GM23338 (cell line): ENCODE data around the gene NPSR1. TPM values are rescaled to one million over a fixed set of nuclear protein-coding genes. Genes with fewer than 3 reads are reported as not detected.

Experiments used
- ATAC-seq: fragments of 200-7000 bp; cut with Tn5 transposase; 3 replicates; pipeline ENCODE4 v1.9.1; 2020
- DNase-seq: peaks from one replicate; pipeline ENCODE4 v3.0.0-alpha.2; 2015; ENCODE audit warnings: low spot score
- H2AFZ ChIP-seq: fragments of 200-600 bp; sonication (generic); 2 replicates; pipeline ENCODE4 v1.8.0; 2016; ENCODE audit warnings: antibody characterized with exemption, mild to moderate bottlenecking, moderate library complexity
- H3F3A ChIP-seq: fragments of 200-600 bp; sonication (generic); replicated peaks from 2 replicates; pipeline ENCODE4 v1.8.0; 2017; ENCODE audit warnings: antibody characterized with exemption, mixed run types, low read depth
- H3K27ac ChIP-seq: fragments of 200-600 bp; sonication (generic); 2 replicates; pipeline ENCODE4 v1.6.1; 2016; ENCODE audit warnings: low read depth
- H3K27me3 ChIP-seq: fragments of 200-600 bp; sonication (generic); 2 replicates; pipeline ENCODE4 v1.8.0; 2016; ENCODE audit warnings: mild to moderate bottlenecking, mixed run types, moderate library complexity; ENCODE audit not compliant: insufficient read depth
- H3K36me3 ChIP-seq: fragments of 200-600 bp; sonication (generic); 2 replicates; pipeline ENCODE4 v1.8.0; 2016; ENCODE audit warnings: mild to moderate bottlenecking; ENCODE audit not compliant: insufficient read depth
- H3K4me1 ChIP-seq: fragments of 200-600 bp; sonication (generic); 2 replicates; pipeline ENCODE4 v1.8.0; 2016; ENCODE audit warnings: mild to moderate bottlenecking, moderate library complexity; ENCODE audit not compliant: insufficient read depth
- H3K4me2 ChIP-seq: fragments of 200-600 bp; sonication (generic); 2 replicates; pipeline ENCODE4 v1.7.1; 2017; ENCODE audit warnings: mixed run types
- H3K4me3 ChIP-seq: fragments of 200-600 bp; sonication (generic); 2 replicates; pipeline ENCODE4 v1.6.1; 2016; ENCODE audit warnings: mixed run types
- H3K79me2 ChIP-seq: fragments of 200-600 bp; sonication (generic); replicated peaks from 2 replicates; pipeline ENCODE4 v1.8.0; 2017; ENCODE audit warnings: mild to moderate bottlenecking; ENCODE audit not compliant: insufficient read depth
- H3K9me2 ChIP-seq: fragments of 200-600 bp; sonication (generic); 2 replicates; pipeline ENCODE4 v1.8.0; 2017; ENCODE audit not compliant: insufficient read depth
- H4K20me1 ChIP-seq: fragments of 200-600 bp; sonication (generic); replicated peaks from 2 replicates; pipeline ENCODE4 v1.8.0; 2017; ENCODE audit warnings: mild to moderate bottlenecking; ENCODE audit not compliant: insufficient read depth
- H3K27ac Mint-ChIP-seq: 2 replicates; pipeline ENCODE4 v1.8.0; 2020; ENCODE audit warnings: inconsistent platforms, mild to moderate bottlenecking, moderate library complexity, mixed read lengths
- H3K27me3 Mint-ChIP-seq: 3 replicates; pipeline ENCODE4 v1.8.0; 2022; ENCODE audit warnings: low read depth, mild to moderate bottlenecking, moderate library complexity, mixed read lengths, inconsistent platforms; ENCODE audit not compliant: insufficient read depth, poor library complexity
- H3K36me3 Mint-ChIP-seq: 3 replicates; pipeline ENCODE4 v1.8.0; 2021; ENCODE audit warnings: low read depth, mild to moderate bottlenecking, inconsistent platforms, moderate library complexity, mixed read lengths
- H3K4me1 Mint-ChIP-seq: 3 replicates; pipeline ENCODE4 v1.8.0; 2020; ENCODE audit warnings: mild to moderate bottlenecking, inconsistent platforms, mixed read lengths
- H3K4me3 Mint-ChIP-seq: 3 replicates; pipeline ENCODE4 v1.8.0; 2021; ENCODE audit warnings: moderate library complexity, mild to moderate bottlenecking, inconsistent platforms, mixed read lengths
- H3K9me3 Mint-ChIP-seq: 3 replicates; pipeline ENCODE4 v1.8.0; 2020; ENCODE audit warnings: moderate library complexity, mild to moderate bottlenecking, inconsistent platforms, mixed read lengths
- JUNB ChIP-seq: IDR thresholded peaks from one replicate; pipeline ENCODE4 v1.6.1; 2016; ENCODE audit warnings: antibody characterized with exemption; ENCODE audit not compliant: unreplicated experiment
- NANOG ChIP-seq: IDR thresholded peaks from 2 replicates; pipeline ENCODE4 v1.6.1; 2016; ENCODE audit warnings: antibody characterized with exemption, borderline replicate concordance
- POLR2AphosphoS5 ChIP-seq: IDR thresholded peaks from 2 replicates; pipeline ENCODE4 v1.6.1; 2016; ENCODE audit warnings: antibody characterized with exemption, low read depth
- ZNF114 ChIP-seq: fragments of 250-450 bp; sonication (Bioruptor Pico); IDR thresholded peaks from 2 replicates; pipeline ENCODE4 v1.5.0; 2020; ENCODE audit warnings: mild to moderate bottlenecking, moderate library complexity
- ZNF331 ChIP-seq: fragments of 250-450 bp; sonication (Bioruptor Pico); IDR thresholded peaks from 2 replicates; pipeline ENCODE4 v1.5.0; 2020; ENCODE audit warnings: low read depth, mild to moderate bottlenecking, moderate library complexity
- polyA plus RNA-seq: library from polyadenylated mRNA; unstranded; fragments of >200 nt; fragmentation: Nextera tagmentation; extraction: Ambion mirVana; gene quantifications from 2 replicates; pipeline ENCODE4 v1.2.1, GENCODE V29; 2016
- total RNA-seq: library from RNA; depleted of rRNA; stranded (reverse); fragments of >200 nt; shearing (Covaris generic); gene quantifications from 2 replicates; pipeline ENCODE4 v1.2.3, GENCODE V29; 2014
- TF ChIP-seq, protein P1 (sequence below), 2 experiments: fragments of 200-600 bp in 1 of 2; sonication (generic) in 1 of 2; conservative IDR thresholded peaks; 2 replicates each; pipeline versions ENCODE4 v1.5.1 to v1.6.1; 2016 to 2017; ENCODE audit warnings: antibody characterized with exemption in 2 of 2, low read depth in 2 of 2, mild to moderate bottlenecking in 2 of 2, moderate library complexity in 1 of 2
- TF ChIP-seq, protein P2 (sequence below): IDR thresholded peaks from one replicate; pipeline ENCODE4 v1.6.1; 2018; ENCODE audit warnings: antibody characterized with exemption; ENCODE audit not compliant: unreplicated experiment

The NPSR1 gene
- total and polyA plus RNA-seq, 2 experiments from 2014 or later = not detected

DNA sequence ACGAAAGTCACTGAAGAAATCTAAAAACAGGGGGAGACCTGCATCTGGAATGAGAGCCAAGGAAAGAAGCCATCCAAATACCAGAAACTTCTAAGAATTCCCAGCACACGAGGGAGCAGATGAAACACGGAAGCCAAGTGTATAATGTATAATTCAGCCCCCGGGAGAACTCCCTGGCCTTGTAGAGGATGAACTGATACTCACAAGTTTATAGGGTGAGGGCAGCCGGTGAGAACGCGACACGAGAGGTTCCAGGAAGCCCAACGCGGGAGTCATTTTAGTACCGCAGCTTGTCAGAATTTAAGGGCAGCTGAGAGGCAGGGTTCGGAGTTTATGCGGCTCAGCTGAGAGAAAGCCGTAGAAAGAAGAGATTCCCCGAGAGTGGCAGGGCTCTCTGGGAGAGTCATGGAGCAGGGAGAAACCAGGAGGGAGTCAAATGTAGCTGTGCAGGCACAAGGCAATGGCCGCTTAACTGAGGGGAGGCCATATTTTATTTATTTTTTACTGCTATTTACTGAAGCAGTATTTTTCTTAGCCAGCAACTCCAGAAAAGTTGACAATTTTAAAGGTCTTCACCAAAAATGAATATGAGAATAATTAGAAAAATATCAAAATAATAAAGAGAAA lies 164.0 kb downstream of the NPSR1 start:
- Mint-ChIP-seq H3K27ac (no peak overlapping the region), H3K9me3 (peaks cover 3% of the 10 kb centered on the region), H3K4me3 (no peak overlapping the region), H3K4me1 (no peaks in the 10 kb centered on the region), H3K27me3 (peaks cover 1% of the 10 kb centered on the region), H3K36me3 (no peaks in the 10 kb centered on the region; the same call in 2 of the 3 replicates)
- H3K79me2 ChIP-seq = no peaks in the 10 kb centered on the region
- H3F3A ChIP-seq = no peaks in the 10 kb centered on the region
- H3K9me2 ChIP-seq = 0 out of 2 replicates have a peak, but pooled peaks cover 7% of the 10 kb centered on the region
- no peaks in the 10 kb centered on the region for H3K36me3 ChIP-seq
- ATAC-seq (peak; percentile 57), DNase-seq (peak; percentile 21)
- TF ChIP-seq JUNB = no peak
- no peak for TF ChIP-seq ZNF114
- TF ChIP-seq ZNF331 (CRISPR knock-in tag) = no peak
- TF ChIP-seq, protein P1, sequence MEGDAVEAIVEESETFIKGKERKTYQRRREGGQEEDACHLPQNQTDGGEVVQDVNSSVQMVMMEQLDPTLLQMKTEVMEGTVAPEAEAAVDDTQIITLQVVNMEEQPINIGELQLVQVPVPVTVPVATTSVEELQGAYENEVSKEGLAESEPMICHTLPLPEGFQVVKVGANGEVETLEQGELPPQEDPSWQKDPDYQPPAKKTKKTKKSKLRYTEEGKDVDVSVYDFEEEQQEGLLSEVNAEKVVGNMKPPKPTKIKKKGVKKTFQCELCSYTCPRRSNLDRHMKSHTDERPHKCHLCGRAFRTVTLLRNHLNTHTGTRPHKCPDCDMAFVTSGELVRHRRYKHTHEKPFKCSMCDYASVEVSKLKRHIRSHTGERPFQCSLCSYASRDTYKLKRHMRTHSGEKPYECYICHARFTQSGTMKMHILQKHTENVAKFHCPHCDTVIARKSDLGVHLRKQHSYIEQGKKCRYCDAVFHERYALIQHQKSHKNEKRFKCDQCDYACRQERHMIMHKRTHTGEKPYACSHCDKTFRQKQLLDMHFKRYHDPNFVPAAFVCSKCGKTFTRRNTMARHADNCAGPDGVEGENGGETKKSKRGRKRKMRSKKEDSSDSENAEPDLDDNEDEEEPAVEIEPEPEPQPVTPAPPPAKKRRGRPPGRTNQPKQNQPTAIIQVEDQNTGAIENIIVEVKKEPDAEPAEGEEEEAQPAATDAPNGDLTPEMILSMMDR (conservative IDR thresholded peaks at IDR 0.05; ENCODE audit: low read depth in 2 of 2) = no peak
- no peak for TF ChIP-seq POLR2AphosphoS5
- TF ChIP-seq NANOG = no peak
- no peak overlapping the region for H3K4me2 ChIP-seq
- H3K4me1 ChIP-seq = no peaks in the 10 kb centered on the region
- no peaks in the 10 kb centered on the region for H3K27me3 ChIP-seq
- H2AFZ ChIP-seq = peak overlapping the region; percentile 84
- no peaks in the 10 kb centered on the region for H4K20me1 ChIP-seq
- H3K27ac ChIP-seq = no peak overlapping the region
- H3K4me3 ChIP-seq = no peak overlapping the region

DNA sequence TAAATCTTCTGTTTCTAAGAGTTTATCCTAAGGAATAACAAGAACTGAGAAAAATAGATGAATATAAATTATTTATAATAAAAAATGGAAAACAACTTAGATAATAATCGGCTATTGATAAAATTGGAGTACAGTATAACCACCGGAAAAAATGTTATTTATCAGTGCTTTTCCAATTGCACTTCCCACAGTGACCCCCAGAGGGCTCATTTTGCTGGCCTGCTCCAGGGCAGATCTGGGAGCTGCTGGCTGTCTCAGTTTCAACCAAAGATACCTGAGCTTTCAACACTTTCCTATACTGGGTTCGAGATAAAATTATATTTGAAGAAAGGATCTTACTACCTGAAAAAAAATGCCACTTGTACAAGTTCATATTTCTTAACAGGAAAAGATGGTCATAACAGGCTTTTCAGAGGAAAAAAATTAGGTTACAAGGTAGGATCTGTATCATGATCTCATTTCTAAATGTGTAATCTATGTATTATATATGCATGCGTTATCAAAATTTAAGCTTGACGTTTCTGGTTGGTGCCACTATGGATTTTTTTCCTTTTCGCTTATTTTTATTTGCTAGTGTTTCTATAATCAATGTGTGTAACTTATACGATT lies 165.7 kb downstream of the NPSR1 start:
- Histone ChIP-seq H3F3A (no peaks in the 10 kb centered on the region), H2AFZ (no peak overlapping the region), H3K27me3 (no peaks in the 10 kb centered on the region), H3K4me1 (no peaks in the 10 kb centered on the region), H3K9me2 (0 out of 2 replicates have a peak, but pooled peaks cover 7% of the 10 kb centered on the region), H3K79me2 (no peaks in the 10 kb centered on the region), H4K20me1 (no peaks in the 10 kb centered on the region), H3K27ac (no peak overlapping the region), H3K36me3 (no peaks in the 10 kb centered on the region), H3K4me2 (no peak overlapping the region), H3K4me3 (no peak overlapping the region)
- peaks cover 1% of the 10 kb centered on the region for H3K27me3 Mint-ChIP-seq
- peaks cover 3% of the 10 kb centered on the region for H3K9me3 Mint-ChIP-seq
- H3K4me1 Mint-ChIP-seq = no peaks in the 10 kb centered on the region
- peak; percentile 82 for ATAC-seq
- TF ChIP-seq, protein P2, sequence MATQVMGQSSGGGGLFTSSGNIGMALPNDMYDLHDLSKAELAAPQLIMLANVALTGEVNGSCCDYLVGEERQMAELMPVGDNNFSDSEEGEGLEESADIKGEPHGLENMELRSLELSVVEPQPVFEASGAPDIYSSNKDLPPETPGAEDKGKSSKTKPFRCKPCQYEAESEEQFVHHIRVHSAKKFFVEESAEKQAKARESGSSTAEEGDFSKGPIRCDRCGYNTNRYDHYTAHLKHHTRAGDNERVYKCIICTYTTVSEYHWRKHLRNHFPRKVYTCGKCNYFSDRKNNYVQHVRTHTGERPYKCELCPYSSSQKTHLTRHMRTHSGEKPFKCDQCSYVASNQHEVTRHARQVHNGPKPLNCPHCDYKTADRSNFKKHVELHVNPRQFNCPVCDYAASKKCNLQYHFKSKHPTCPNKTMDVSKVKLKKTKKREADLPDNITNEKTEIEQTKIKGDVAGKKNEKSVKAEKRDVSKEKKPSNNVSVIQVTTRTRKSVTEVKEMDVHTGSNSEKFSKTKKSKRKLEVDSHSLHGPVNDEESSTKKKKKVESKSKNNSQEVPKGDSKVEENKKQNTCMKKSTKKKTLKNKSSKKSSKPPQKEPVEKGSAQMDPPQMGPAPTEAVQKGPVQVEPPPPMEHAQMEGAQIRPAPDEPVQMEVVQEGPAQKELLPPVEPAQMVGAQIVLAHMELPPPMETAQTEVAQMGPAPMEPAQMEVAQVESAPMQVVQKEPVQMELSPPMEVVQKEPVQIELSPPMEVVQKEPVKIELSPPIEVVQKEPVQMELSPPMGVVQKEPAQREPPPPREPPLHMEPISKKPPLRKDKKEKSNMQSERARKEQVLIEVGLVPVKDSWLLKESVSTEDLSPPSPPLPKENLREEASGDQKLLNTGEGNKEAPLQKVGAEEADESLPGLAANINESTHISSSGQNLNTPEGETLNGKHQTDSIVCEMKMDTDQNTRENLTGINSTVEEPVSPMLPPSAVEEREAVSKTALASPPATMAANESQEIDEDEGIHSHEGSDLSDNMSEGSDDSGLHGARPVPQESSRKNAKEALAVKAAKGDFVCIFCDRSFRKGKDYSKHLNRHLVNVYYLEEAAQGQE = no peak
- TF ChIP-seq, protein P1 (conservative IDR thresholded peaks at IDR 0.05; ENCODE audit: low read depth in 2 of 2) = peak; percentile 80 to 84
- H3K27ac Mint-ChIP-seq = no peak overlapping the region
- peak; percentile 72 for DNase-seq
- no peak overlapping the region for H3K4me3 Mint-ChIP-seq
- no peaks in the 10 kb centered on the region; the same call in 2 of the 3 replicates for H3K36me3 Mint-ChIP-seq
